Thyroid gland (tissue), 4 donors: ENCODE data around the gene CHST5. TPM values are rescaled to one million over a fixed set of nuclear protein-coding genes. Genes with fewer than 3 reads are reported as not detected.
A peak's percentile ranks its signal among the peaks of the same experiment; 100 is the strongest.

ENCODE experiments used
- DNase-seq, 2 donors: peaks; one replicate each; pipeline ENCODE4 v3.0.0-alpha.2; 2019
- H3K27ac ChIP-seq, 3 donors: fragments of 200-600 bp; sonication (generic); 1 replicate in 2 of 3; 2 replicates in 1 of 3; pipeline ENCODE4 v1.5.1; 2016 to 2019; ENCODE audit warnings: mild to moderate bottlenecking in 1 of 3, moderate library complexity in 1 of 3
- H3K27me3 ChIP-seq: fragments of 200-600 bp; sonication (generic); one replicate; pipeline ENCODE4 v1.5.1; 2019
- H3K36me3 ChIP-seq, 2 donors: fragments of 200-600 bp; sonication (generic); one replicate each; pipeline ENCODE4 v1.5.1; 2016 to 2019
- H3K4me1 ChIP-seq, 2 donors: fragments of 200-600 bp; sonication (generic); one replicate each; pipeline ENCODE4 v1.5.1; 2017 to 2019
- H3K4me3 ChIP-seq, 3 donors: fragments of 200-600 bp; sonication (generic); replicated peaks in 1 of 3; 1 replicate in 2 of 3; 2 replicates in 1 of 3; pipeline ENCODE4 v1.5.1; 2016; ENCODE audit warnings: mild to moderate bottlenecking in 1 of 3
- H3K9me3 ChIP-seq: fragments of 200-600 bp; sonication (generic); one replicate; pipeline ENCODE4 v1.5.1; 2017
- CTCF ChIP-seq, 6 experiments: fragments of 200-600 bp in 3 of 6; fragments of 450-650 bp in 3 of 6; sonication (generic) in 3 of 6; IDR thresholded peaks; one replicate each; pipeline ENCODE4 v1.5.1; 2016 to 2019; ENCODE audit warnings: antibody characterized with exemption in 6 of 6, mild to moderate bottlenecking in 2 of 6, inconsistent platforms in 1 of 6, moderate library complexity in 1 of 6
- POLR2A ChIP-seq, 2 donors: fragments of 450-650 bp; IDR thresholded peaks; one replicate each; pipeline ENCODE4 v1.6.1; 2017; ENCODE audit warnings: antibody characterized with exemption in 2 of 2, mild to moderate bottlenecking in 2 of 2, moderate library complexity in 1 of 2
- WGBS, 2 donors: methylation state at CpG; one replicate each; pipeline ENCODE4 v1.1.5; 2017; 5-methylcytosine and 5-hydroxymethylcytosine counted together
- intact Hi-C: fragments of 100-400 bp; cut with DNase I; formaldehyde crosslinking; loops from one replicate; pipeline ENCODE4 v1.15.1; 2023
- total RNA-seq, 4 donors: library from RNA; depleted of rRNA; stranded (reverse); fragments of >200 nt; gene quantifications; one replicate each; pipeline ENCODE4 v1.2.3, GENCODE V29; 2016

CHST5 gene
- total RNA-seq, 4 donors from 2014 or later, result 0.50 TPM; not detected in 3

GRCh38 chr16:75559564-75560372 lies 23.9 kb upstream of the CHST5 start:
- H3K27me3 ChIP-seq, result no peaks in the 10 kb centered on the region
- no peaks in the 10 kb centered on the region for H3K9me3 ChIP-seq
- peak in 1 of 2 donors; percentile 4 for DNase-seq
- intact Hi-C loops, result loop anchor here (5.0 to 10.0 kb wide), 3 partner anchors 45 to 85 kb away; no protein-coding TSS in a partner anchor
- peaks cover 0 to 6% of the 10 kb centered on the region in 2 donors for H3K4me1 ChIP-seq
- TF ChIP-seq CTCF (IDR thresholded peaks at IDR 0.05) (no peak), POLR2A (IDR thresholded peaks at IDR 0.05) (no peak)
- no peak overlapping the region for H3K27ac ChIP-seq
- no peaks in the 10 kb centered on the region for H3K36me3 ChIP-seq
- no peak overlapping the region for H3K4me3 ChIP-seq
- WGBS, 2 donors, result 53 to 55% methylated on average over 10 of the region's 10 CpGs

GRCh38 chr16:75558846-75559401 lies 23.0 kb upstream of the CHST5 start:
- Histone ChIP-seq H3K4me1 (peaks cover 0 to 6% of the 10 kb centered on the region in 2 donors), H3K27ac (no peak overlapping the region), H3K4me3 (no peak overlapping the region), H3K36me3 (no peaks in the 10 kb centered on the region), H3K27me3 (no peaks in the 10 kb centered on the region), H3K9me3 (no peaks in the 10 kb centered on the region)
- WGBS, 2 donors, result 43 to 64% methylated on average over 2 of the region's 2 CpGs
- no peak for TF ChIP-seq POLR2A (IDR thresholded peaks at IDR 0.05)
- no peak for TF ChIP-seq CTCF (IDR thresholded peaks at IDR 0.05)
- no peak for DNase-seq
- intact Hi-C loops, result loop anchor here (5.0 to 10.0 kb wide), 2 partner anchors 68 to 84 kb away; no protein-coding TSS in a partner anchor

GRCh38 chr16:75556431-75556950 lies 20.6 kb upstream of the CHST5 start:
- 39 to 44% methylated on average over 16 of the region's 16 CpGs for WGBS, 2 donors
- H3K9me3 ChIP-seq, result no peaks in the 10 kb centered on the region
- H3K36me3 ChIP-seq, result no peaks in the 10 kb centered on the region
- peak in 1 of 2 donors; percentile 11 for DNase-seq
- peak overlapping the region; percentile 71 to 79 (median 78) for H3K27ac ChIP-seq
- TF ChIP-seq CTCF (IDR thresholded peaks at IDR 0.05), result no peak
- no peak for TF ChIP-seq POLR2A (IDR thresholded peaks at IDR 0.05)
- peaks cover 0 to 6% of the 10 kb centered on the region in 2 donors for H3K4me1 ChIP-seq
- H3K4me3 ChIP-seq, result peak overlapping the region in 1 of 3 donors; percentile 75
- no peaks in the 10 kb centered on the region for H3K27me3 ChIP-seq
- intact Hi-C loops, result loop anchor here (5.0 to 10.0 kb wide), 2 partner anchors 71 to 82 kb away; no protein-coding TSS in a partner anchor

- no peaks in the 10 kb centered on the region for H3K27me3 ChIP-seq
- DNase-seq, result peak; percentile 99
- H3K4me3 ChIP-seq, result peak within 1 kb of the TSS; percentile 7 to 75 (median 36)
- H3K36me3 ChIP-seq, result no peaks in the 10 kb centered on the region
- H3K27ac ChIP-seq, result peak within 1 kb of the TSS; percentile 71 to 79 (median 78)
- peak in 1 of 6 experiments; percentile 12 for TF ChIP-seq CTCF (IDR thresholded peaks at IDR 0.05)
- TF ChIP-seq POLR2A (IDR thresholded peaks at IDR 0.05), result peak in 1 of 2 donors; percentile 70
- 0 to 1% methylated on average over 17 to 47 of the region's 75 CpGs for WGBS, 2 donors
- H3K4me1 ChIP-seq, result peaks cover 0 to 6% of the 10 kb centered on the region in 2 donors
- H3K9me3 ChIP-seq, result no peaks in the 10 kb centered on the region
- intact Hi-C loops, result loop anchor here (5.0 to 10.0 kb wide), 2 partner anchors 71 to 81 kb away; no protein-coding TSS in a partner anchor
These were observed 20.0 kb upstream of the CHST5 start, which contains the start of gene TMEM231 for GRCh38 chr16:75555707-75556430. TMEM231 (minus strand) TSS chr16:75556252; CDS start chr16:75556209, 43 bp downstream.
